Adrenal gland (tissue), 12 donors: ENCODE results near the gene VAC14. TPM values are rescaled to one million over a fixed set of nuclear protein-coding genes. Genes with fewer than 3 reads are reported as not detected.
A peak's percentile ranks its signal among the peaks of the same experiment; 100 is the strongest.

Experiments used
- DNase-seq, 7 donors: peaks; one replicate each; pipeline ENCODE4 v3.0.0-alpha.2; 2019 to 2020
- H3K27ac ChIP-seq, 5 donors: fragments of 200-600 bp; sonication (generic) in 4 of 5; 1 replicate in 3 of 5; 2 replicates in 2 of 5; pipeline versions ENCODE4 v1.5.1 to v1.8.0; 2016 to 2020; ENCODE audit warnings: mild to moderate bottlenecking in 1 of 5
- H3K27me3 ChIP-seq: fragments of 200-600 bp; 2 replicates; pipeline ENCODE4 v1.8.0; 2021
- H3K36me3 ChIP-seq, 2 donors: fragments of 200-600 bp; replicated peaks in 1 of 2; 1 replicate in 1 of 2; 2 replicates in 1 of 2; pipeline versions ENCODE4 v1.5.1 to v1.8.0; 2018 to 2022
- H3K4me1 ChIP-seq, 2 donors: fragments of 200-600 bp; replicated peaks in 1 of 2; 1 replicate in 1 of 2; 2 replicates in 1 of 2; pipeline versions ENCODE4 v1.5.1 to v1.8.0; 2018 to 2021
- H3K4me3 ChIP-seq, 4 donors: fragments of 200-600 bp; sonication (generic) in 3 of 4; one replicate each; pipeline ENCODE4 v1.5.1; 2016 to 2018
- H3K9me3 ChIP-seq, 3 donors: fragments of 200-600 bp; sonication (generic) in 1 of 3; replicated peaks in 1 of 3; 1 replicate in 2 of 3; 2 replicates in 1 of 3; pipeline versions ENCODE4 v1.5.1 to v1.8.0; 2016 to 2021
- CTCF ChIP-seq, 6 experiments: fragments of 450-650 bp in 4 of 6; fragments of 200-600 bp in 2 of 6; sonication (generic) in 1 of 6; IDR thresholded peaks; 1 replicate in 5 of 6; 2 replicates in 1 of 6; pipeline versions ENCODE4 v1.5.1 to v1.8.0; 2016 to 2021; ENCODE audit warnings: antibody characterized with exemption in 6 of 6, mild to moderate bottlenecking in 2 of 6, moderate library complexity in 1 of 6
- POLR2A ChIP-seq, 2 donors: fragments of 450-650 bp; IDR thresholded peaks; one replicate each; pipeline ENCODE4 v1.6.1; 2017; ENCODE audit warnings: antibody characterized with exemption in 2 of 2, mild to moderate bottlenecking in 2 of 2, moderate library complexity in 1 of 2
- WGBS, 4 donors: extraction: QIAGEN DNeasy Blood & Tissue Kit in 2 of 4; methylation state at CpG; one replicate each; pipeline versions ENCODE4 v1.1.5 to v1.1.7; 2013 to 2017; 5-methylcytosine and 5-hydroxymethylcytosine counted together
- intact Hi-C, 2 donors: fragments of 100-400 bp; cut with DNase I; formaldehyde crosslinking; loops; one replicate each; pipeline versions ENCODE4 v1.14.1 to v1.15.0; 2022 to 2023
- polyA plus RNA-seq, 3 donors: library from polyadenylated mRNA; stranded (reverse); fragments of 200-250 nt in 2 of 3; fragments of 350-450 nt in 1 of 3; fragmentation: Illumina TruSeq in 1 of 3; extraction: RNeasy Lipid Tissue Mini Kit (QIAGEN cat#74804) in 1 of 3; gene quantifications; one replicate each; pipeline ENCODE4 v1.2.3, GENCODE V29; 2013 to 2014
- total RNA-seq, 9 donors: library from RNA; depleted of rRNA in 4 of 9; stranded (reverse); fragments of >200 nt in 4 of 9; fragments of 120-200 nt in 1 of 9; fragmentation: NEBNext Ultra II Directional in 1 of 9; extraction: Animal tissue kit (Norgen Biotek cat#: 25700) in 1 of 9; gene quantifications; one replicate each; pipeline versions ENCODE4 v1.1.0 to v1.2.4, GENCODE V29; 2013 to 2023
- donor health status: healthy with polysubstance abuse.
- donor health status: Bipolar disorder and iron deficiency.
- donor health status: DM: yes; HTN: yes; CAD: no.
- donor health status: DM: no; HTN: no; CAD: no.
- donor health status: DM: no; HTN: no; CAD: no.
- donor health status: DM: yes; HTN: yes; CAD: no.

The VAC14 gene
- total and polyA plus RNA-seq, 12 donors = 24.6 to 74.8 (median 50.1) TPM

DNA sequence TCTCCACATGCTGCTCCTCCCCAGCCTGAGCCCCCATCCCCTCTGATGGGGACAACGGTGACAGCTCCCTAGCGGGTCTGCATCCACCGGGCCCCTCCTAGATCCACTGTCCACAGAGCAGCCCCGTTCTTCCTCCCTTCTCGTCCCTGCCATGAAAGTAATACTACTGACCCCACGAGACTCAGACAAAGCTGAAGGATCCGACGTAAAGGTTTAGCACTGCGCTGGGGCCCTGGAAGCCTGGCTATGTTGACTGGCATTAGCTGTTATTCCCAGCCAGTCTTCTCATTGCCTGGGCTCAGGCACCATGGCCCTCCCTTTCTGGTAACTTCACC is 30.7 kb downstream of the VAC14 start:
- intact Hi-C loops = loop anchor here (2.0 kb wide), 1 partner anchor 89 kb away; no protein-coding TSS in a partner anchor
- H3K36me3 ChIP-seq = peaks cover 0 to 14% of the 10 kb centered on the region in 2 donors

GRCh38 chr16:70769761-70770160 is 31.2 kb downstream of the VAC14 start:
- 92 to 99% (median 97%) methylated on average over 6 to 8 of the region's 8 CpGs for WGBS, 4 donors
- H3K27ac ChIP-seq = peak overlapping the region in 1 of 5 donors; percentile 64
- H3K9me3 ChIP-seq = no peaks in the 10 kb centered on the region
- intact Hi-C loops = loop anchor here (2.0 to 10.0 kb wide), 2 partner anchors 89 to 235 kb away; no protein-coding TSS in a partner anchor
- H3K4me3 ChIP-seq = no peak overlapping the region
- peaks cover 0 to 14% of the 10 kb centered on the region in 2 donors for H3K4me1 ChIP-seq
- TF ChIP-seq CTCF (IDR thresholded peaks at IDR 0.05) (no peak), POLR2A (IDR thresholded peaks at IDR 0.05) (no peak)
- H3K36me3 ChIP-seq = peaks cover 0 to 14% of the 10 kb centered on the region in 2 donors
- DNase-seq = no peak
- H3K27me3 ChIP-seq = no peaks in the 10 kb centered on the region

More for the DNA sequence above, 30.7 kb downstream of the VAC14 start:
- TF ChIP-seq CTCF (IDR thresholded peaks at IDR 0.05) = no peak
- H3K4me3 ChIP-seq = no peak overlapping the region
- H3K27me3 ChIP-seq = no peaks in the 10 kb centered on the region
- H3K27ac ChIP-seq = peak overlapping the region in 2 of 5 donors; percentile 41 to 64
- H3K4me1 ChIP-seq = peaks cover 0 to 14% of the 10 kb centered on the region in 2 donors
- DNase-seq = peak in 1 of 7 donors; percentile 67
- 75 to 89% (median 84%) methylated on average over 9 of the region's 9 CpGs for WGBS, 4 donors
- H3K9me3 ChIP-seq = no peaks in the 10 kb centered on the region

DNA sequence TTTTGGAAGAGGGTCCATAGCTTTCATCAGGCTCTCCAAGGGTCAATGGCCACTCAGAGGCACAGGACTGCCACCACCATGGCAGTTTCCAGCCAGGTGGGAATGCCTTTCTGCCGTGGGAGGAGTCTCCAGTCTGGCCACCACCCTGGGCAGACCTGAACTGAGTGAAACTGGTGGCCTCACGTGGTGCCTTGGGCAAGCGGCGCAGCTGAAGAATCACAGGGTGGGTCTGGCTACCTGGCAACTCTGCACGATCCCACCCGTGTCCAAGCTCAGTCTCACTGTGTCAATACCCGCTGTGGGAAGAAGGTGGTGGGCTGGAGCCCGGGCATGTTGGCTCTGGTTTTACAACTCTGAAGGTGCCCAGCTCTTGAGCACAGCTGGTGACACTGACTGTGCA is 31.8 kb downstream of the VAC14 start:
- Histone ChIP-seq H3K27ac (no peak overlapping the region), H3K4me3 (no peak overlapping the region), H3K9me3 (no peaks in the 10 kb centered on the region), H3K36me3 (peaks cover 0 to 14% of the 10 kb centered on the region in 2 donors), H3K4me1 (peaks cover 0 to 14% of the 10 kb centered on the region in 2 donors), H3K27me3 (no peaks in the 10 kb centered on the region)
- intact Hi-C loops = loop anchor here in 1 of 2 donors (10.0 kb wide), 1 partner anchor 234 kb away; no protein-coding TSS in a partner anchor
- TF ChIP-seq CTCF (IDR thresholded peaks at IDR 0.05) (no peak), POLR2A (IDR thresholded peaks at IDR 0.05) (no peak)
- WGBS, 4 donors = 96 to 100% (median 98%) methylated on average over 2 to 8 of the region's 8 CpGs
- no peak for DNase-seq

GRCh38 chr16:70768203-70768580 is 32.8 kb downstream of the VAC14 start:
- no peak overlapping the region for H3K27ac ChIP-seq
- intact Hi-C loops = loop anchor here in 1 of 2 donors (10.0 kb wide), 1 partner anchor 233 kb away; no protein-coding TSS in a partner anchor
- no peak for DNase-seq
- WGBS, 4 donors = 52 to 80% (median 68%) methylated on average over 5 of the region's 5 CpGs
- TF ChIP-seq POLR2A (IDR thresholded peaks at IDR 0.05) (no peak), CTCF (IDR thresholded peaks at IDR 0.05) (no peak)
- H3K4me1 ChIP-seq = peaks cover 0 to 14% of the 10 kb centered on the region in 2 donors
- no peaks in the 10 kb centered on the region for H3K27me3 ChIP-seq
- H3K36me3 ChIP-seq = peaks cover 0 to 14% of the 10 kb centered on the region in 2 donors
- no peak overlapping the region for H3K4me3 ChIP-seq
- no peaks in the 10 kb centered on the region for H3K9me3 ChIP-seq
